GM23248 (cell line): Measurements from ENCODE around the gene PIEZO2. TPM values are rescaled to one million over a fixed set of nuclear protein-coding genes. Genes with fewer than 3 reads are reported as not detected.

Source experiments
- DNase-seq: peaks from one replicate; pipeline ENCODE4 v3.0.0-alpha.2; 2015
- H2AFZ ChIP-seq: fragments of 200-600 bp; sonication (generic); 2 replicates; pipeline ENCODE4 v1.6.1; 2016; ENCODE audit warnings: antibody characterized with exemption
- H3F3A ChIP-seq: fragments of 200-600 bp; sonication (generic); 2 replicates; pipeline ENCODE4 v1.6.1; 2016; ENCODE audit warnings: mild to moderate bottlenecking, antibody characterized with exemption, mixed run types; ENCODE audit not compliant: insufficient read depth
- H3K27ac ChIP-seq: fragments of 200-600 bp; sonication (generic); 2 replicates; pipeline ENCODE4 v1.5.1; 2016; ENCODE audit warnings: mild to moderate bottlenecking
- H3K27me3 ChIP-seq: fragments of 200-600 bp; sonication (generic); replicated peaks from 2 replicates; pipeline ENCODE4 v1.6.1; 2016; ENCODE audit warnings: mild to moderate bottlenecking; ENCODE audit not compliant: insufficient read depth
- H3K36me3 ChIP-seq: fragments of 200-600 bp; sonication (generic); 2 replicates; pipeline ENCODE4 v1.6.1; 2016; ENCODE audit warnings: low read depth, mild to moderate bottlenecking
- H3K4me1 ChIP-seq: fragments of 200-600 bp; sonication (generic); 2 replicates; pipeline ENCODE4 v1.6.1; 2016; ENCODE audit warnings: mild to moderate bottlenecking; ENCODE audit not compliant: insufficient read depth
- H3K4me2 ChIP-seq: fragments of 200-600 bp; sonication (generic); one replicate; pipeline ENCODE4 v1.6.1; 2016; ENCODE audit warnings: mild to moderate bottlenecking; ENCODE audit not compliant: unreplicated experiment
- H3K4me3 ChIP-seq: fragments of 200-600 bp; sonication (generic); 2 replicates; pipeline ENCODE4 v1.5.1; 2016; ENCODE audit warnings: mild to moderate bottlenecking
- H3K79me2 ChIP-seq: fragments of 200-600 bp; sonication (generic); 2 replicates; pipeline ENCODE4 v1.6.1; 2016; ENCODE audit warnings: mild to moderate bottlenecking; ENCODE audit not compliant: insufficient read depth
- H3K9ac ChIP-seq: fragments of 200-600 bp; sonication (generic); 2 replicates; pipeline ENCODE4 v1.6.1; 2016; ENCODE audit warnings: mild to moderate bottlenecking
- H3K9me2 ChIP-seq: fragments of 200-600 bp; sonication (generic); 2 replicates; pipeline ENCODE4 v1.6.1; 2016; ENCODE audit warnings: mixed run types, mild to moderate bottlenecking, moderate library complexity; ENCODE audit not compliant: insufficient read depth
- H3K9me3 ChIP-seq: fragments of 200-600 bp; sonication (generic); one replicate; pipeline ENCODE4 v1.6.1; 2017; ENCODE audit warnings: low read depth
- H4K20me1 ChIP-seq: fragments of 200-600 bp; sonication (generic); 2 replicates; pipeline ENCODE4 v1.6.0; 2016; ENCODE audit not compliant: insufficient read depth
- EZH2 ChIP-seq: fragments of 200-600 bp; sonication (generic); IDR thresholded peaks from 2 replicates; pipeline ENCODE4 v1.6.1; 2018; ENCODE audit warnings: antibody characterized with exemption, mild to moderate bottlenecking; ENCODE audit not compliant: insufficient read depth, poor library complexity, severe bottlenecking
- EZH2phosphoT487 ChIP-seq: fragments of 200-600 bp; sonication (generic); IDR thresholded peaks from 2 replicates; pipeline ENCODE4 v1.6.1; 2018; ENCODE audit warnings: antibody characterized with exemption, moderate library complexity, mild to moderate bottlenecking, low read depth; ENCODE audit not compliant: insufficient read depth
- WGBS, 2 experiments: methylation state at CpG; one replicate each; pipeline ENCODE4 v1.1.6; 2015 to 2017; ENCODE audit warnings: low lambda C conversion rate in 2 of 2, low coverage in 1 of 2; ENCODE audit errors: missing lambda C conversion rate in 2 of 2; 5-methylcytosine and 5-hydroxymethylcytosine counted together
- in situ Hi-C: fragments of 300-500 bp; cut with MboI; formaldehyde crosslinking; loops from 2 replicates; pipeline ENCODE4 v1.15.0; 2020
- polyA plus RNA-seq: library from polyadenylated mRNA; unstranded; fragments of >200 nt; fragmentation: Nextera tagmentation; extraction: Ambion mirVana; gene quantifications from 2 replicates; pipeline ENCODE4 v1.2.1, GENCODE V29; 2016
- total RNA-seq: library from RNA; depleted of rRNA; stranded (reverse); fragments of >200 nt; shearing (Covaris generic); gene quantifications from 2 replicates; pipeline ENCODE4 v1.2.3, GENCODE V29; 2014

The PIEZO2 gene
- total and polyA plus RNA-seq, 2 experiments from 2014 or later, result 0.93 to 1.5 TPM

DNA sequence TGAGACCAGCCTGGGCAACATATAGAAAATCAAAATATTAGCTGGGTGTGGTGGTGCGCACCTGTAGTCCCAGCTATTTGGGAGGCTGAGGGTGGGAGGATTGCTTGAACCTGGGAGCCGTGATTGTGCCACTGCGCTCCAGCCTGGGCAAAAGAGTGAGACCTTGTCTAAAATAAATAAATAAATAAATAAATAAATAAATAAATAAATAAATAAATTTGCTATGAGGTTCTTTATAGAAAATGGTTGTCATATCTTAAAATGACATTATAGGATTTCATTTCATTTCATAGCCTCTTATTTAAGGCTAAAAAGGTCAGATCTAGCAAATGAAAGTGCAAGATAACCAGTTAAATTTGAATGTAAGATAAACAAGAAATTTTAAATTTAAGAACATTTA, 430.6 kb downstream of the PIEZO2 start:
- H3K79me2 ChIP-seq, result no peaks in the 10 kb centered on the region
- no peaks in the 10 kb centered on the region for H3K36me3 ChIP-seq
- no peak for DNase-seq
- no peaks in the 10 kb centered on the region for H3K9me2 ChIP-seq
- no peaks in the 10 kb centered on the region for H3K27me3 ChIP-seq
- H3K9ac ChIP-seq, result no peak overlapping the region
- no peaks in the 10 kb centered on the region for H3K9me3 ChIP-seq
- peaks cover 6% of the 10 kb centered on the region for H3K4me1 ChIP-seq
- no peak for TF ChIP-seq EZH2phosphoT487
- TF ChIP-seq EZH2, result no peak
- H3K4me3 ChIP-seq, result no peak overlapping the region
- WGBS, 2 experiments, result 56 to 67% methylated on average over 3 of the region's 3 CpGs
- in situ Hi-C loops, result no loop called here
- H4K20me1 ChIP-seq, result no peaks in the 10 kb centered on the region
- no peak overlapping the region for H3K4me2 ChIP-seq
- no peak overlapping the region for H3K27ac ChIP-seq
- H3F3A ChIP-seq, result no peaks in the 10 kb centered on the region
- no peak overlapping the region for H2AFZ ChIP-seq

DNA sequence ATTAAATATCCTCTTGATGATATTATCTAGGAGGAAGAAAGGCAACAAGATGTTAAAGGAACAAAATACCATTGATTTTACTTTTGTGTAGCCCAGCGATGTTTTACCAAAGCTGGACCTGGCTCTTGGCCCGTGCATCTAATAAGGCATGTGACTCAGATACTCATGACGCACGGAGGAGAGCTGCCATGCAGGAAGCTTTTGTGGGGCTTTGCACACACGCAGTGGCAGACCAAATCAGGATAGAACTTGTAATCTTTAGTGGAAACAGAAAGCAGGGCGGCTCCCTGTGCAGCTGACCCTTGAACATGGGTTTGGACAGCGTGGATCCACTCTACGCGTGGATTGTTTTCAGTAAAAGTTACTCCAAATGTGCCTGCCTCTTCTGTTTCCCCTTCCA, 433.6 kb downstream of the PIEZO2 start:
- H3F3A ChIP-seq, result no peaks in the 10 kb centered on the region
- peak overlapping the region; percentile 68; the same call in 1 of the 2 replicates for H2AFZ ChIP-seq
- peak overlapping the region; percentile 46 for H3K9ac ChIP-seq
- no peaks in the 10 kb centered on the region for H4K20me1 ChIP-seq
- H3K36me3 ChIP-seq, result no peaks in the 10 kb centered on the region
- H3K4me1 ChIP-seq, result peaks cover 6% of the 10 kb centered on the region
- no peaks in the 10 kb centered on the region for H3K9me2 ChIP-seq
- H3K4me3 ChIP-seq, result peak overlapping the region; percentile 13; the same call in 1 of the 2 replicates
- no peaks in the 10 kb centered on the region for H3K79me2 ChIP-seq
- DNase-seq, result peak; percentile 95
- no peaks in the 10 kb centered on the region for H3K9me3 ChIP-seq
- TF ChIP-seq EZH2, result no peak
- no peak for TF ChIP-seq EZH2phosphoT487
- WGBS, 2 experiments, result 1 to 2% methylated on average over 9 of the region's 9 CpGs
- no peaks in the 10 kb centered on the region for H3K27me3 ChIP-seq
- peak overlapping the region; percentile 35 for H3K4me2 ChIP-seq
- in situ Hi-C loops, result no loop called here
- H3K27ac ChIP-seq, result 0 out of 2 replicates have a peak overlapping the region, but pooled peaks have one; percentile 34

- DNase-seq, result no peak
- no peak overlapping the region for H3K4me2 ChIP-seq
- no peaks in the 10 kb centered on the region for H3F3A ChIP-seq
- no peak overlapping the region for H3K9ac ChIP-seq
- in situ Hi-C loops, result no loop called here
- H3K36me3 ChIP-seq, result no peaks in the 10 kb centered on the region
- H3K9me2 ChIP-seq, result no peaks in the 10 kb centered on the region
- H4K20me1 ChIP-seq, result no peaks in the 10 kb centered on the region
- no peak for TF ChIP-seq EZH2
- TF ChIP-seq EZH2phosphoT487, result no peak
- H3K9me3 ChIP-seq, result no peaks in the 10 kb centered on the region
- no peaks in the 10 kb centered on the region for H3K79me2 ChIP-seq
- no peak overlapping the region for H3K27ac ChIP-seq
- no peak overlapping the region for H3K4me3 ChIP-seq
- peaks cover 6% of the 10 kb centered on the region for H3K4me1 ChIP-seq
- no peaks in the 10 kb centered on the region for H3K27me3 ChIP-seq
- WGBS, 2 experiments, result 27 to 33% methylated on average over 2 of the region's 2 CpGs
- no peak overlapping the region for H2AFZ ChIP-seq
Observed at GRCh38 chr18:10713409-10713808, 436.0 kb downstream of the PIEZO2 start.

GRCh38 chr18:10707294-10707693, 442.1 kb downstream of the PIEZO2 start:
- no peak overlapping the region for H3K4me3 ChIP-seq
- H3K36me3 ChIP-seq, result no peaks in the 10 kb centered on the region
- no peaks in the 10 kb centered on the region for H3K27me3 ChIP-seq
- H3F3A ChIP-seq, result no peaks in the 10 kb centered on the region
- H3K27ac ChIP-seq, result no peak overlapping the region
- no peaks in the 10 kb centered on the region for H4K20me1 ChIP-seq
- no peaks in the 10 kb centered on the region for H3K79me2 ChIP-seq
- H3K9ac ChIP-seq, result no peak overlapping the region
- H3K4me2 ChIP-seq, result no peak overlapping the region
- in situ Hi-C loops, result no loop called here
- WGBS, 2 experiments, result 49 to 59% methylated on average over 6 of the region's 6 CpGs
- no peaks in the 10 kb centered on the region for H3K9me3 ChIP-seq
- TF ChIP-seq EZH2phosphoT487, result no peak
- no peak for TF ChIP-seq EZH2
- no peak for DNase-seq
- H3K4me1 ChIP-seq, result no peaks in the 10 kb centered on the region
- no peaks in the 10 kb centered on the region for H3K9me2 ChIP-seq
- H2AFZ ChIP-seq, result no peak overlapping the region

GRCh38 chr18:10705786-10706185, 443.6 kb downstream of the PIEZO2 start:
- no peaks in the 10 kb centered on the region for H3K36me3 ChIP-seq
- DNase-seq, result no peak
- no peaks in the 10 kb centered on the region for H4K20me1 ChIP-seq
- WGBS, 2 experiments, result 22 to 37% methylated on average over 3 of the region's 3 CpGs
- H3K4me2 ChIP-seq, result no peak overlapping the region
- no peaks in the 10 kb centered on the region for H3K27me3 ChIP-seq
- H3K9ac ChIP-seq, result no peak overlapping the region
- in situ Hi-C loops, result no loop called here
- no peaks in the 10 kb centered on the region for H3F3A ChIP-seq
- no peak overlapping the region for H3K27ac ChIP-seq
- H2AFZ ChIP-seq, result no peak overlapping the region
- H3K79me2 ChIP-seq, result no peaks in the 10 kb centered on the region
- no peak for TF ChIP-seq EZH2
- no peak for TF ChIP-seq EZH2phosphoT487
- no peaks in the 10 kb centered on the region for H3K4me1 ChIP-seq
- H3K9me2 ChIP-seq, result no peaks in the 10 kb centered on the region
- H3K9me3 ChIP-seq, result no peaks in the 10 kb centered on the region
- H3K4me3 ChIP-seq, result no peak overlapping the region
